Neural cell (in vitro differentiated cells): ENCODE measurements around the gene COL16A1. TPM values are rescaled to one million over a fixed set of nuclear protein-coding genes. Genes with fewer than 3 reads are reported as not detected.

ENCODE experiments used
- H2AFZ ChIP-seq: fragments of 200-600, 300-800 bp; sonication (generic), shearing (Covaris generic); 2 replicates; pipeline ENCODE4 v1.6.0; 2014; ENCODE audit warnings: low read depth, mild to moderate bottlenecking, antibody characterized with exemption, low read length, moderate library complexity
- H3F3A ChIP-seq: fragments of 200-600 bp; shearing (Covaris generic); 2 replicates; pipeline ENCODE4 v1.6.1; 2016; ENCODE audit warnings: mild to moderate bottlenecking, moderate library complexity, mixed read lengths, antibody characterized with exemption, low read length; ENCODE audit not compliant: insufficient read depth, poor library complexity, severe bottlenecking
- H3K27ac ChIP-seq: fragments of 200-600, 300-800 bp; sonication (generic), shearing (Covaris generic); 2 replicates; pipeline ENCODE4 v1.5.1; 2014; ENCODE audit warnings: mild to moderate bottlenecking, low read length, moderate library complexity
- H3K27me3 ChIP-seq: fragments of 300-800, 200-600 bp; sonication (generic), shearing (Covaris generic); 2 replicates; pipeline ENCODE4 v1.6.0; 2014; ENCODE audit warnings: mild to moderate bottlenecking, low read depth, low read length, moderate library complexity; ENCODE audit not compliant: insufficient read depth
- H3K36me3 ChIP-seq: fragments of 300-800, 200-600 bp; sonication (generic), shearing (Covaris generic); 2 replicates; pipeline ENCODE4 v1.5.1; 2014; ENCODE audit warnings: mild to moderate bottlenecking, antibody characterized with exemption, low read length, moderate library complexity; ENCODE audit not compliant: insufficient read depth
- H3K4me2 ChIP-seq: fragments of 300-800, 200-600 bp; sonication (generic), shearing (Covaris generic); 2 replicates; pipeline ENCODE4 v1.6.0; 2014; ENCODE audit warnings: mild to moderate bottlenecking, low read length
- H3K4me3 ChIP-seq: fragments of 300-800, 200-600 bp; sonication (generic), shearing (Covaris generic); 2 replicates; pipeline ENCODE4 v1.5.1; 2014; ENCODE audit warnings: mild to moderate bottlenecking, low read length, moderate library complexity
- H3K79me2 ChIP-seq: fragments of 200-600 bp; shearing (Covaris generic); replicated peaks from 2 replicates; pipeline ENCODE4 v1.6.0; 2014; ENCODE audit warnings: mild to moderate bottlenecking, low read length, moderate library complexity; ENCODE audit not compliant: insufficient read depth
- H3K9ac ChIP-seq: fragments of 300-800, 200-600 bp; sonication (generic), shearing (Covaris generic); 2 replicates; pipeline ENCODE4 v1.6.1; 2016; ENCODE audit warnings: mild to moderate bottlenecking, low read length, mixed read lengths
- H3K9me2 ChIP-seq: fragments of 200-600 bp; shearing (Covaris generic); 2 replicates; pipeline ENCODE4 v1.6.1; 2016; ENCODE audit warnings: mild to moderate bottlenecking, low read length, mixed read lengths; ENCODE audit not compliant: insufficient read depth
- H3K9me3 ChIP-seq: fragments of 200-600, 300-800 bp; sonication (generic), shearing (Covaris generic); 2 replicates; pipeline ENCODE4 v1.6.1; 2016; ENCODE audit warnings: mild to moderate bottlenecking, mixed run types, low read length, moderate library complexity, mixed read lengths
- H4K20me1 ChIP-seq: fragments of 200-600 bp; shearing (Covaris generic); 2 replicates; pipeline ENCODE4 v1.6.1; 2016; ENCODE audit warnings: mild to moderate bottlenecking, mixed run types; ENCODE audit not compliant: insufficient read depth
- CTCF ChIP-seq: fragments of 450-650 bp; IDR thresholded peaks from 2 replicates; pipeline ENCODE4 v1.5.1; 2014; ENCODE audit warnings: antibody characterized with exemption, mild to moderate bottlenecking, moderate library complexity; ENCODE audit not compliant: poor library complexity, severe bottlenecking
- EP300 ChIP-seq: fragments of 450-650 bp; conservative IDR thresholded peaks from 2 replicates; pipeline ENCODE4 v1.6.1; 2014; ENCODE audit warnings: antibody characterized with exemption, mild to moderate bottlenecking, moderate library complexity; ENCODE audit not compliant: poor library complexity, severe bottlenecking
- EZH2 ChIP-seq: fragments of 200-600, 300-800 bp; shearing (Covaris generic), sonication (generic); IDR thresholded peaks from 2 replicates; pipeline ENCODE4 v1.6.1; 2014; ENCODE audit warnings: antibody characterized with exemption, low read length, borderline replicate concordance, mild to moderate bottlenecking; ENCODE audit not compliant: insufficient read depth, poor library complexity, severe bottlenecking
- MXI1 ChIP-seq: fragments of 450-650 bp; conservative IDR thresholded peaks from 2 replicates; pipeline ENCODE4 v1.6.1; 2014; ENCODE audit warnings: antibody characterized with exemption, mild to moderate bottlenecking; ENCODE audit not compliant: poor library complexity, severe bottlenecking
- POLR2AphosphoS5 ChIP-seq: IDR thresholded peaks from 2 replicates; pipeline ENCODE4 v1.6.1; 2012
- RAD21 ChIP-seq: fragments of 450-650 bp; conservative IDR thresholded peaks from 2 replicates; pipeline ENCODE4 v1.6.1; 2014; ENCODE audit warnings: antibody characterized with exemption, mild to moderate bottlenecking, moderate library complexity
- REST ChIP-seq: IDR thresholded peaks from 2 replicates; pipeline ENCODE4 v1.6.1; 2012; ENCODE audit warnings: borderline replicate concordance
- SMC3 ChIP-seq: fragments of 450-650 bp; conservative IDR thresholded peaks from 2 replicates; pipeline ENCODE4 v1.6.1; 2014; ENCODE audit warnings: antibody characterized with exemption, mild to moderate bottlenecking, moderate library complexity; ENCODE audit not compliant: poor library complexity
- TAF1 ChIP-seq: IDR thresholded peaks from 2 replicates; pipeline ENCODE4 v1.6.1; 2012; ENCODE audit warnings: low read depth
- polyA plus RNA-seq: library from polyadenylated mRNA; depleted of rRNA; stranded (reverse); fragments of >200 nt; gene quantifications from 2 replicates; pipeline ENCODE4 v1.2.3, GENCODE V29; 2014

COL16A1 gene
- polyA plus RNA-seq, 1 donor from 2014 or later = 3.4 TPM

- Histone ChIP-seq H3K27ac (no peak overlapping the region), H3K9me2 (no peaks in the 10 kb centered on the region), H3K36me3 (no peaks in the 10 kb centered on the region), H2AFZ (no peak overlapping the region), H4K20me1 (no peaks in the 10 kb centered on the region), H3K9ac (no peak overlapping the region), H3K4me3 (no peak overlapping the region), H3K79me2 (no peaks in the 10 kb centered on the region), H3F3A (no peaks in the 10 kb centered on the region), H3K4me2 (no peak overlapping the region), H3K27me3 (no peaks in the 10 kb centered on the region), H3K9me3 (no peaks in the 10 kb centered on the region)
- TF ChIP-seq EP300 (no peak), SMC3 (no peak), TAF1 (no peak), MXI1 (no peak), EZH2 (no peak), POLR2AphosphoS5 (no peak), CTCF (no peak), RAD21 (no peak), REST (no peak)
Observed at GRCh38 chr1:31688233-31688918, 15.4 kb downstream of the COL16A1 start.

GRCh38 chr1:31687601-31688000, 16.2 kb downstream of the COL16A1 start:
- Histone ChIP-seq H4K20me1 (no peaks in the 10 kb centered on the region), H3K4me2 (no peak overlapping the region), H3K4me3 (no peak overlapping the region), H3K27me3 (no peaks in the 10 kb centered on the region), H3K9ac (no peak overlapping the region), H3K27ac (no peak overlapping the region), H3K9me3 (no peaks in the 10 kb centered on the region), H3K79me2 (no peaks in the 10 kb centered on the region), H3K36me3 (no peaks in the 10 kb centered on the region), H2AFZ (no peak overlapping the region), H3K9me2 (no peaks in the 10 kb centered on the region), H3F3A (no peaks in the 10 kb centered on the region)
- TF ChIP-seq CTCF = no peak
- TF ChIP-seq EP300 = no peak
- TF ChIP-seq EZH2 = no peak
- no peak for TF ChIP-seq TAF1
- TF ChIP-seq REST = no peak
- no peak for TF ChIP-seq RAD21
- no peak for TF ChIP-seq SMC3
- no peak for TF ChIP-seq MXI1
- TF ChIP-seq POLR2AphosphoS5 = no peak
